Endothelial cell of umbilical vein (primary cell): ENCODE measurements around the gene APOC1. TPM values are rescaled to one million over a fixed set of nuclear protein-coding genes. Genes with fewer than 3 reads are reported as not detected.

Source experiments
- BruUV-seq: library from RNA; stranded (reverse); fragments of 400-500 nt; replicated peaks from 2 replicates; lab custom pipeline; 2021; lab: Mats Ljungman, UMichigan
- CTCF ChIA-PET: fragments of 300-600, 350-600 bp; sonication (Branson Sonifier 250); formaldehyde crosslinking; loops from one replicate; lab custom pipeline; 2021; ENCODE audit warnings: antibody characterized with exemption, inconsistent platforms; lab: Charles Lee
- POLR2A ChIA-PET: fragments of 300-600, 350-600 bp; sonication (Branson Sonifier 250); formaldehyde crosslinking; loops from one replicate; lab custom pipeline; 2021; ENCODE audit warnings: antibody characterized with exemption, inconsistent platforms; lab: Charles Lee
- DNase-seq: peaks from one replicate; pipeline ENCODE4 v3.0.0-alpha.2; 2011; ENCODE audit warnings: low read depth, low spot score
- FAIRE-seq: peaks from 2 replicates; lab custom pipeline; 2011; peaks lifted over from hg19 to GRCh38; lab: Jason Lieb, UNC
- H2AFZ ChIP-seq: 2 replicates; pipeline ENCODE4 v1.6.0; 2012; ENCODE audit warnings: low read depth, low read length, control low read depth, inconsistent platforms
- H3K27ac ChIP-seq: 2 replicates; pipeline ENCODE4 v1.5.1; 2011; ENCODE audit warnings: low read depth, mild to moderate bottlenecking, control low read depth, low read length, moderate library complexity; ENCODE audit not compliant: insufficient read depth
- H3K27me3 ChIP-seq, 2 experiments: 2 replicates each; pipeline versions ENCODE4 v1.6.0 to v1.6.1; 2011; ENCODE audit warnings: low read length in 2 of 2, mixed read lengths in 1 of 2; ENCODE audit not compliant: control insufficient read depth in 2 of 2, insufficient read depth in 2 of 2
- H3K36me3 ChIP-seq, 2 experiments: 2 replicates in 1 of 2; 3 replicates in 1 of 2; pipeline ENCODE4 v1.5.1; 2011; ENCODE audit warnings: low read length in 2 of 2, mild to moderate bottlenecking in 1 of 2, moderate library complexity in 1 of 2; ENCODE audit not compliant: control insufficient read depth in 2 of 2, insufficient read depth in 2 of 2; ENCODE audit errors: extremely low read depth in 1 of 2
- H3K4me1 ChIP-seq: 3 replicates; pipeline ENCODE4 v1.5.1; 2011; ENCODE audit warnings: mild to moderate bottlenecking, low read length; ENCODE audit not compliant: control insufficient read depth, insufficient read depth; ENCODE audit errors: extremely low read depth
- H3K4me2 ChIP-seq: 2 replicates; pipeline ENCODE4 v1.6.1; 2011; ENCODE audit warnings: low read length, control low read depth, mixed read lengths; ENCODE audit not compliant: insufficient read depth
- H3K4me3 ChIP-seq, 3 experiments: fragments of 200-600 bp in 1 of 3; sonication (generic), shearing (Covaris generic) in 1 of 3; replicated peaks in 1 of 3; 2 replicates each; pipeline ENCODE4 v1.5.1; 2011 to 2016; ENCODE audit warnings: control low read depth in 3 of 3, low read length in 3 of 3, mild to moderate bottlenecking in 2 of 3, inconsistent platforms in 1 of 3, low read depth in 1 of 3, moderate library complexity in 1 of 3; ENCODE audit not compliant: insufficient read depth in 1 of 3
- H3K79me2 ChIP-seq: 2 replicates; pipeline ENCODE4 v1.6.0; 2012; ENCODE audit warnings: low read length, inconsistent platforms; ENCODE audit not compliant: control insufficient read depth, insufficient read depth
- H3K9ac ChIP-seq: replicated peaks from 2 replicates; pipeline ENCODE3; 2011; ENCODE audit warnings: low read length, control low read depth; ENCODE audit not compliant: insufficient read depth; ENCODE audit errors: extremely low read depth
- H3K9me1 ChIP-seq: replicated peaks from 3 replicates; pipeline ENCODE4 v1.6.0; 2011; ENCODE audit warnings: mild to moderate bottlenecking, low read length; ENCODE audit not compliant: control insufficient read depth, insufficient read depth; ENCODE audit errors: extremely low read depth
- H3K9me3 ChIP-seq: replicated peaks from 2 replicates; pipeline ENCODE4 v1.5.1; 2012; ENCODE audit warnings: low read length, inconsistent platforms; ENCODE audit not compliant: control insufficient read depth, insufficient read depth
- H4K20me1 ChIP-seq: replicated peaks from 2 replicates; pipeline ENCODE3; 2011; ENCODE audit warnings: mild to moderate bottlenecking, low read length; ENCODE audit not compliant: control insufficient read depth, insufficient read depth; ENCODE audit errors: extremely low read depth
- CTCF ChIP-seq, 2 donors: IDR thresholded peaks; 1 replicate in 1 of 2; 2 replicates in 1 of 2; pipeline ENCODE4 v1.5.1; 2011; ENCODE audit warnings: low read length in 2 of 2, mild to moderate bottlenecking in 2 of 2, moderate library complexity in 2 of 2, control low read depth in 1 of 2, inconsistent platforms in 1 of 2, low read depth in 1 of 2; ENCODE audit not compliant: insufficient read depth in 1 of 2; ENCODE audit errors: extremely low read depth in 1 of 2
- EZH2 ChIP-seq: IDR thresholded peaks from 2 replicates; pipeline ENCODE4 v1.6.1; 2012; ENCODE audit warnings: borderline replicate concordance, low read depth, mild to moderate bottlenecking, moderate library complexity, low read length, inconsistent platforms; ENCODE audit not compliant: severe bottlenecking
- FOS ChIP-seq: IDR thresholded peaks from 2 replicates; pipeline ENCODE4 v1.6.1; 2011; ENCODE audit warnings: mild to moderate bottlenecking, low read length, moderate library complexity, borderline replicate concordance; ENCODE audit not compliant: insufficient read depth
- GATA2 ChIP-seq: IDR thresholded peaks from 2 replicates; pipeline ENCODE4 v1.7.0; 2011; ENCODE audit warnings: low read depth, mild to moderate bottlenecking, moderate library complexity, mixed read lengths, low read length; ENCODE audit not compliant: insufficient read length, insufficient read depth
- JUN ChIP-seq: IDR thresholded peaks from 2 replicates; pipeline ENCODE4 v1.6.1; 2011; ENCODE audit warnings: borderline replicate concordance, low read depth; ENCODE audit not compliant: insufficient read length, insufficient read depth
- MAX ChIP-seq: IDR thresholded peaks from 2 replicates; pipeline ENCODE4 v1.6.1; 2011; ENCODE audit not compliant: insufficient read depth, insufficient read length
- MYC ChIP-seq: IDR thresholded peaks from one replicate; pipeline ENCODE4 v1.6.1; 2011; ENCODE audit warnings: mild to moderate bottlenecking, low read depth, low read length
- POLR2A ChIP-seq: IDR thresholded peaks from 2 replicates; pipeline ENCODE4 v1.6.1; 2012; ENCODE audit warnings: low read depth, mild to moderate bottlenecking, control low read depth, low read length
- POLR2AphosphoS5 ChIP-seq: IDR thresholded peaks from 2 replicates; pipeline ENCODE4 v1.6.1; 2012; ENCODE audit warnings: low read depth, mild to moderate bottlenecking, control low read depth, low read length, moderate library complexity; ENCODE audit not compliant: insufficient read depth
- dilution Hi-C: fragments of 300-500 bp; cut with MboI; formaldehyde crosslinking; loops from one replicate; pipeline ENCODE4 v1.15.0; 2019; ENCODE audit warnings: low sequenced_read_pairs; ENCODE audit not compliant: extremely low pct_ligation_motif_present
- intact Hi-C: fragments of 100-400 bp; cut with micrococcal nuclease; formaldehyde crosslinking; loops from one replicate; pipeline ENCODE4 v1.10.0; 2022
- polyA plus RNA-seq, 4 experiments: library from polyadenylated mRNA; depleted of rRNA in 3 of 4; stranded (reverse) in 3 of 4; unstranded in 1 of 4; fragments of >200 nt; gene quantifications; 2 replicates each; pipeline versions ENCODE4 v1.2.1 to v1.2.3, GENCODE V29; 2011 to 2012; ENCODE audit warnings: missing spikeins in 1 of 4
- total RNA-seq: library from RNA; stranded (reverse); gene quantifications from 2 replicates; pipeline ENCODE4 v1.2.3, GENCODE V29; 2021

Gene APOC1
- total and polyA plus RNA-seq, 2 donors (not counting 3 experiments of a cell fraction or from before 2014, with no cell fraction given) = 5.0 to 18.5 TPM

GRCh38 chr19:44867578-44867977, 46.8 kb upstream of the APOC1 start:
- POLR2A ChIA-PET = no interaction called here
- Histone ChIP-seq H3K27ac (no peak overlapping the region), H3K4me1 (peaks cover 26% of the 10 kb centered on the region), H3K79me2 (peaks cover 36% of the 10 kb centered on the region), H3K27me3 (no peaks in the 10 kb centered on the region), H3K4me3 (no peak overlapping the region), H3K9me1 (no peaks in the 10 kb centered on the region), H2AFZ (no peak overlapping the region), H3K9ac (no peak overlapping the region), H3K9me3 (no peaks in the 10 kb centered on the region), H3K4me2 (no peak overlapping the region), H4K20me1 (peaks cover 2% of the 10 kb centered on the region), H3K36me3 (peaks cover 10 to 23% of the 10 kb centered on the region in 2 experiments)
- dilution Hi-C loops (no loop called here), intact Hi-C loops (no loop called here)
- no peak for FAIRE-seq
- CTCF ChIA-PET = interaction anchor here (2.1 to 2.7 kb wide), 2 partner anchors 20 to 21 kb away, joined by 6 to 7 read pairs; partner anchors contain the start of gene NECTIN2
- no peak for DNase-seq
- no TSS peak for BruUV-seq
- TF ChIP-seq MYC (no peak), FOS (no peak), POLR2A (no peak), EZH2 (no peak), JUN (no peak), CTCF (IDR thresholded peaks at IDR 0.05; ENCODE audit: extremely low read depth in 1 of 2, insufficient read depth in 1 of 2, low read depth in 1 of 2, low read length in 2 of 2) (no peak), POLR2AphosphoS5 (no peak), MAX (no peak), GATA2 (no peak)
